ENCODE data around the gene CCDC34. TPM values are rescaled to one million over a fixed set of nuclear protein-coding genes. Genes with fewer than 3 reads are reported as not detected.

Gene CCDC34
- total and polyA plus RNA-seq, 2 of the 4 experiments (the other 2 are of a cell fraction), result 2.5 to 4.5 TPM

DNA sequence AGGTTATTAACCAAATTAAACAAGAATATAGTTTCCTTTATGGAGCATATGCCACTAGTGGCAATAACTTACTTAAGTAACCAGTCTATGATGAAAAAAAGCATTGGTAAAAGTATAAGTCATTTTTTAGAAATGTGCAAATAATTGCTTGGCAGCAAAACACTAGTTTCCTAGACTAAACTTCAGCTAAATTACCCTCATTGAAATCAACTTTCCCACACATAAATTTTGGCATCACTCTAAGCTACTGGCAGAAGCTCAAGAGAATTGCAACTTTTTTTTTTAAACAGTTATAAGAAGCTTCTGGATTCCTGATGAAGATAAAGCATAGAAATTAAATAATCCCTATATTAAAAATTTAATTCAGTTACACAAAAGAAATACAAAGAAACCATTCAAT is 12.5 kb downstream of the CCDC34 start:
- H3K4me2 ChIP-seq (ENCODE audit: low read depth, low read length), result no peak overlapping the region
- H3K4ac ChIP-seq (ENCODE audit: low read depth, low read length), result no peak overlapping the region
- no peak overlapping the region for H2BK5ac ChIP-seq (ENCODE audit: low read depth, low read length, poor library complexity, severe bottlenecking)
- ATAC-seq (ENCODE audit: low read depth) (no peak), DNase-seq (no peak)
- no peak overlapping the region for H2BK20ac ChIP-seq (ENCODE audit: low read depth, low read length)
- no peak overlapping the region for H3K4me3 ChIP-seq (ENCODE audit: insufficient read depth, low read depth, low read length)
- no peaks in the 10 kb centered on the region for H3K27me3 ChIP-seq (ENCODE audit: control insufficient read depth, insufficient read depth, low read length)
- no peak overlapping the region for H3K23ac ChIP-seq (ENCODE audit: low read depth, low read length)
- peaks cover 2% of the 10 kb centered on the region; the same call in 1 of the 2 replicates for H3K36me3 ChIP-seq (ENCODE audit: control insufficient read depth, insufficient read depth, low read length)
- in situ Hi-C loops (cut with MboI; ENCODE audit: low sequenced_read_pairs) (no loop called here), dilution Hi-C loops (cut with HindIII; ENCODE audit: low sequenced_read_pairs, unreplicated experiment) (no loop called here), intact Hi-C loops (cut with micrococcal nuclease) (no loop called here)
- H3K9me1 ChIP-seq (ENCODE audit: insufficient read depth, low read length), result peaks cover 3% of the 10 kb centered on the region; the same call in 1 of the 2 replicates
- CTCF ChIA-PET, result interaction anchor here (0.5 kb wide), 1 partner anchor 13 kb away, joined by 3 read pairs; the partner anchor contains the start of gene CCDC34
- TF ChIP-seq, protein P1, sequence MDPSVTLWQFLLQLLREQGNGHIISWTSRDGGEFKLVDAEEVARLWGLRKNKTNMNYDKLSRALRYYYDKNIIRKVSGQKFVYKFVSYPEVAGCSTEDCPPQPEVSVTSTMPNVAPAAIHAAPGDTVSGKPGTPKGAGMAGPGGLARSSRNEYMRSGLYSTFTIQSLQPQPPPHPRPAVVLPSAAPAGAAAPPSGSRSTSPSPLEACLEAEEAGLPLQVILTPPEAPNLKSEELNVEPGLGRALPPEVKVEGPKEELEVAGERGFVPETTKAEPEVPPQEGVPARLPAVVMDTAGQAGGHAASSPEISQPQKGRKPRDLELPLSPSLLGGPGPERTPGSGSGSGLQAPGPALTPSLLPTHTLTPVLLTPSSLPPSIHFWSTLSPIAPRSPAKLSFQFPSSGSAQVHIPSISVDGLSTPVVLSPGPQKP (IDR thresholded peaks at IDR 0.05; ENCODE audit: borderline replicate concordance, low read depth, low read length), result no peak
- TF ChIP-seq CHD1 (IDR thresholded peaks at IDR 0.05; ENCODE audit: low read depth, low read length), result no peak
- H3K18ac ChIP-seq (ENCODE audit: low read depth, low read length), result no peak overlapping the region
- H3K79me1 ChIP-seq (ENCODE audit: low read depth in 1 of 2, low read length in 2 of 2), result no peaks in the 10 kb centered on the region; a peak in 2 of 4 replicates
- H3K14ac ChIP-seq (replicated peaks; ENCODE audit: low read depth, low read length), result no peak overlapping the region
- H4K5ac ChIP-seq (ENCODE audit: low read depth, low read length), result no peak overlapping the region
- H3K56ac ChIP-seq (ENCODE audit: extremely low read depth, insufficient read depth, low read length), result no peak overlapping the region
- no peaks in the 10 kb centered on the region for H4K20me1 ChIP-seq (ENCODE audit: insufficient read depth, low read length)
- H2AK9ac ChIP-seq (replicated peaks; ENCODE audit: low read depth, low read length, poor library complexity), result no peak overlapping the region
- H3K9me3 ChIP-seq (ENCODE audit: control insufficient read depth, insufficient read depth, low read length), result no peaks in the 10 kb centered on the region
- H2AFZ ChIP-seq (replicated peaks; ENCODE audit: low read length, poor library complexity), result no peak overlapping the region
- H2AK5ac ChIP-seq (ENCODE audit: low read depth, low read length), result no peak overlapping the region
- H3K4me1 ChIP-seq (ENCODE audit: control insufficient read depth, insufficient read depth, low read length), result peaks cover 3% of the 10 kb centered on the region; the same call in 1 of the 2 replicates
- no peak overlapping the region for H3K9ac ChIP-seq (ENCODE audit: low read depth, low read length)
- no TSS peak for BruUV-seq (replicated peaks)
- H4K8ac ChIP-seq (ENCODE audit: low read depth in 2 of 2, low read length in 2 of 2), result no peak overlapping the region
- no peak overlapping the region for H3K27ac ChIP-seq (ENCODE audit: insufficient read depth, low read length)
- POLR2A ChIA-PET (ENCODE audit: unreplicated experiment), result no interaction called here
- no peak overlapping the region for H2BK15ac ChIP-seq (ENCODE audit: low read depth, low read length)
- no peak overlapping the region for H4K91ac ChIP-seq (ENCODE audit: insufficient read depth, low read depth, low read length)
- no peak overlapping the region for H2BK120ac ChIP-seq (ENCODE audit: low read depth, low read length)

All from IMR-90 (cell line).